ENCODE measurements around the gene ADGB. TPM values are rescaled to one million over a fixed set of nuclear protein-coding genes. Genes with fewer than 3 reads are reported as not detected.
A peak's percentile ranks its signal among the peaks of the same experiment; 100 is the strongest.

The ADGB gene
- total RNA-seq, 2 experiments from 2014 or later: not detected

DNA sequence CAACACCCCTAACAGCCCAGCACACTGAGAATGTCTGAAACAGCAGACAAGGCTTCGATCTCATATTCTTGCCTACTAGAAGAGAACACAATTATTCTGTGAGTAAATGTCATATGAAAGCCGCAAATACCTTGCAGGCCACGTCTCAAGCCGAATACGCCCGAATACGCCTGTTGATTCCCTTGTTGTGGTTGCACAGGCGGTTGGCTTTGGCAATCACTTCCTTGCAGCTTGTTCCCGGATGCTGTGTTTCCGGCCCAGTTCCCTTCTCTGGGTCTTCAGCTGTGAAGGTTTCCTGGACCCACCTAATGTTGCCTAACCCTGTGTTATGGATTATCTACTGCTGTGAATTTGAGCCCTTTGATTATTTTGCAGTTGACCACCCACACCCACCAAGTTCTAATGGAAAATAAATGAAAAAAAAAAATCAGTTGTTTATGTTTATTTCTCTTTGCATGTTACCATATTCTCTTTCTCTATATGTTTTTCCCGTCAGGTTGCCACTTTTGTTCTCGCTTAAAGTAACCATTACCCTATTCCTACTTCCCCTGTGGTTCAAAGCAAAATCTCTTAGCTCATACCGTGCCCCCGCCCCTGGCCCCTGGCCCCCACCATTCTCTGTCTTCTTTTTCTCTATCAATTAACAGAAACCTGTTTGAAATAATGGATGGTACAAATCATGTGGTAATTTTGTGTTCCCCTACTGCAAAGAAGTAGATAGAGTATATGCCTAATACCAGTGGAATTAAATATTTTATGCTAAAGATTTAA lies 172.4 kb downstream of the ADGB start:
- TF ChIP-seq, protein P1, sequence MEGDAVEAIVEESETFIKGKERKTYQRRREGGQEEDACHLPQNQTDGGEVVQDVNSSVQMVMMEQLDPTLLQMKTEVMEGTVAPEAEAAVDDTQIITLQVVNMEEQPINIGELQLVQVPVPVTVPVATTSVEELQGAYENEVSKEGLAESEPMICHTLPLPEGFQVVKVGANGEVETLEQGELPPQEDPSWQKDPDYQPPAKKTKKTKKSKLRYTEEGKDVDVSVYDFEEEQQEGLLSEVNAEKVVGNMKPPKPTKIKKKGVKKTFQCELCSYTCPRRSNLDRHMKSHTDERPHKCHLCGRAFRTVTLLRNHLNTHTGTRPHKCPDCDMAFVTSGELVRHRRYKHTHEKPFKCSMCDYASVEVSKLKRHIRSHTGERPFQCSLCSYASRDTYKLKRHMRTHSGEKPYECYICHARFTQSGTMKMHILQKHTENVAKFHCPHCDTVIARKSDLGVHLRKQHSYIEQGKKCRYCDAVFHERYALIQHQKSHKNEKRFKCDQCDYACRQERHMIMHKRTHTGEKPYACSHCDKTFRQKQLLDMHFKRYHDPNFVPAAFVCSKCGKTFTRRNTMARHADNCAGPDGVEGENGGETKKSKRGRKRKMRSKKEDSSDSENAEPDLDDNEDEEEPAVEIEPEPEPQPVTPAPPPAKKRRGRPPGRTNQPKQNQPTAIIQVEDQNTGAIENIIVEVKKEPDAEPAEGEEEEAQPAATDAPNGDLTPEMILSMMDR (IDR thresholded peaks at IDR 0.05): no peak
- Histone ChIP-seq H3K4me1 (ENCODE audit: insufficient read depth, low read length) (peaks cover 15% of the 10 kb centered on the region), H3K27ac (ENCODE audit: low read depth in 1 of 2, low read length in 2 of 2) (no peak overlapping the region), H3K9me3 (ENCODE audit: control insufficient read depth in 1 of 2, insufficient read depth in 1 of 2, low read length in 2 of 2) (no peaks in the 10 kb centered on the region), H3K4me3 (ENCODE audit: low read length) (peak overlapping the region; percentile 42), H3K36me3 (ENCODE audit: insufficient read depth, low read length) (no peaks in the 10 kb centered on the region), H3K27me3 (ENCODE audit: control insufficient read depth in 1 of 2, insufficient read depth in 2 of 2, low read length in 2 of 2) (no peaks in the 10 kb centered on the region)
- H3K27me3 Mint-ChIP-seq: no peaks in the 10 kb centered on the region
- no peaks in the 10 kb centered on the region for H3K36me3 Mint-ChIP-seq (ENCODE audit: low read depth)
- ChIA-PET CTCF (interaction anchor here (0.5 kb wide), 1 partner anchor 72 kb away, joined by 3 read pairs; no protein-coding TSS in a partner anchor), POLR2A (interaction anchor here (1.1 kb wide), 1 partner anchor 807 kb away, joined by 4 read pairs; the partner anchor contains the start of gene SHPRH)
- intact Hi-C loops (cut with DNase I, micrococcal nuclease): no loop called here
- peak overlapping the region; percentile 28 for H3K27ac Mint-ChIP-seq
- no peaks in the 10 kb centered on the region for H3K9me3 Mint-ChIP-seq
- H3K4me1 Mint-ChIP-seq (ENCODE audit: low read depth): peaks cover 24% of the 10 kb centered on the region
- H3K4me3 Mint-ChIP-seq: peak overlapping the region; percentile 75
- ATAC-seq (ENCODE audit: poor library complexity): peak; percentile 79
- peak; percentile 4 to 71 (median 36) for DNase-seq

DNA sequence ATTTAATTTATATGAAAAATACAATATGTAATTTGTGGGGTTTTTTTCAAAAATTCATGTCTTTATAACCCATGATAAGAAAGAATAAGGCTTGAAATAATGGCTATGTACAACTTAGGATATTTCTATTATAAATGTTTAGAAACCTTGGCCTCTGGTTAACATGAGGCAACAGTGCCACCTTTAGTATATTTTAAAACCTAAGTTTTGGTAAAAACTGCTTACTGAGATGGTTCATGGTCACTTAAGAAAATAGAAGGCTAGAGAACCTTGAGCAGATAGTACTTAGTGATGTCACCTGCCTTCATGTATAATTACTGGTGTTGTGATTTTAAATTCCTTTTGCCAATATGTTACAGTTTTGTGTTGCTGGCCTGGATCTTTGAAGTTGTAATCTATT lies 176.4 kb downstream of the ADGB start:
- no peaks in the 10 kb centered on the region for H3K9me3 Mint-ChIP-seq
- H3K4me1 ChIP-seq (ENCODE audit: insufficient read depth, low read length): peaks cover 11% of the 10 kb centered on the region
- peaks cover 19% of the 10 kb centered on the region for H3K4me1 Mint-ChIP-seq (ENCODE audit: low read depth)
- ChIA-PET CTCF (no interaction called here), POLR2A (no interaction called here)
- H3K27ac Mint-ChIP-seq: no peak overlapping the region
- H3K27ac ChIP-seq (ENCODE audit: low read depth in 1 of 2, low read length in 2 of 2): no peak overlapping the region
- H3K4me3 ChIP-seq (ENCODE audit: low read length): no peak overlapping the region
- H3K36me3 Mint-ChIP-seq (ENCODE audit: low read depth): no peaks in the 10 kb centered on the region
- no peaks in the 10 kb centered on the region for H3K9me3 ChIP-seq (ENCODE audit: control insufficient read depth in 1 of 2, insufficient read depth in 1 of 2, low read length in 2 of 2)
- intact Hi-C loops (cut with DNase I, micrococcal nuclease): loop anchor here (5.0 kb wide), 1 partner anchor 848 kb away; no protein-coding TSS in a partner anchor
- no peak overlapping the region for H3K4me3 Mint-ChIP-seq
- no peaks in the 10 kb centered on the region for H3K27me3 Mint-ChIP-seq
- H3K36me3 ChIP-seq (ENCODE audit: insufficient read depth, low read length): no peaks in the 10 kb centered on the region
- no peaks in the 10 kb centered on the region for H3K27me3 ChIP-seq (ENCODE audit: control insufficient read depth in 1 of 2, insufficient read depth in 2 of 2, low read length in 2 of 2)
- no peak for ATAC-seq (ENCODE audit: poor library complexity)
- DNase-seq: peak in 3 of 14 experiments; percentile 10 to 27 (median 11)
- TF ChIP-seq, protein P1 (IDR thresholded peaks at IDR 0.05): peak; percentile 28

DNA sequence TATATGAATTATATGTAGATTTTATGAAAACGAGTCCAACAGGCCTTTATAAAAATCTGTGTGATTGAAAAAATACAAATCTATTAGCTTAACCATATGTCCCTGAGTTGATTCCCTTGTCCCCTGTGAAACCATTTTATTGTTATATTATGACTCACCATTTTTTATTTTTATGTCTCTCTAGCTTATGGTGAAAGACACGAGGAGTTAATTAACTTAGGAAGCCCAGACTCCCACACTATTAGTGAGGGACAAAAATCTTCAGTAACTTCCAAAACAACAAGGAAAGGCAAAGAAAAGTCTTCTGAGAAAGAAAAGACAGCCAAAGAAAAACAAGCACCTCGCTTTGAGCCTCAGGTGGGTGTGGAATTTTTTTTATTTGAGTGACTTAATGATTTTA lies 183.1 kb downstream of the ADGB start:
- Mint-ChIP-seq H3K4me3 (no peak overlapping the region), H3K27ac (no peak overlapping the region), H3K4me1 (ENCODE audit: low read depth) (no peaks in the 10 kb centered on the region), H3K9me3 (no peaks in the 10 kb centered on the region), H3K27me3 (no peaks in the 10 kb centered on the region), H3K36me3 (ENCODE audit: low read depth) (no peaks in the 10 kb centered on the region)
- Histone ChIP-seq H3K36me3 (ENCODE audit: insufficient read depth, low read length) (no peaks in the 10 kb centered on the region), H3K27me3 (ENCODE audit: control insufficient read depth in 1 of 2, insufficient read depth in 2 of 2, low read length in 2 of 2) (no peaks in the 10 kb centered on the region), H3K9me3 (ENCODE audit: control insufficient read depth in 1 of 2, insufficient read depth in 1 of 2, low read length in 2 of 2) (no peaks in the 10 kb centered on the region), H3K4me1 (ENCODE audit: insufficient read depth, low read length) (no peaks in the 10 kb centered on the region), H3K27ac (ENCODE audit: low read depth in 1 of 2, low read length in 2 of 2) (no peak overlapping the region), H3K4me3 (ENCODE audit: low read length) (no peak overlapping the region)
- intact Hi-C loops (cut with DNase I, micrococcal nuclease): no loop called here
- DNase-seq (no peak), ATAC-seq (ENCODE audit: poor library complexity) (no peak)
- TF ChIP-seq, protein P1 (IDR thresholded peaks at IDR 0.05): no peak
- CTCF ChIA-PET: no interaction called here
- POLR2A ChIA-PET: no interaction called here
